Measurements from ENCODE around the gene PCSK6. TPM values are rescaled to one million over a fixed set of nuclear protein-coding genes. Genes with fewer than 3 reads are reported as not detected.

The PCSK6 gene
- total and polyA plus RNA-seq, 8 donors: 2.8 to 91.5 (median 17.8) TPM

- H3K9me3 ChIP-seq: no peaks in the 10 kb centered on the region
- intact Hi-C loops (cut with DNase I; ENCODE audit: low total_unique reads): no loop called here
- DNase-seq: no peak
- H3K27ac ChIP-seq: no peak overlapping the region
- H3K36me3 ChIP-seq: peaks cover 0 to 12% (median 2%) of the 10 kb centered on the region in 4 donors
- no peak overlapping the region for H3K4me3 ChIP-seq
- H3K4me1 ChIP-seq: peaks cover 6 to 30% (median 25%) of the 10 kb centered on the region in 4 donors
- TF ChIP-seq, protein P1, sequence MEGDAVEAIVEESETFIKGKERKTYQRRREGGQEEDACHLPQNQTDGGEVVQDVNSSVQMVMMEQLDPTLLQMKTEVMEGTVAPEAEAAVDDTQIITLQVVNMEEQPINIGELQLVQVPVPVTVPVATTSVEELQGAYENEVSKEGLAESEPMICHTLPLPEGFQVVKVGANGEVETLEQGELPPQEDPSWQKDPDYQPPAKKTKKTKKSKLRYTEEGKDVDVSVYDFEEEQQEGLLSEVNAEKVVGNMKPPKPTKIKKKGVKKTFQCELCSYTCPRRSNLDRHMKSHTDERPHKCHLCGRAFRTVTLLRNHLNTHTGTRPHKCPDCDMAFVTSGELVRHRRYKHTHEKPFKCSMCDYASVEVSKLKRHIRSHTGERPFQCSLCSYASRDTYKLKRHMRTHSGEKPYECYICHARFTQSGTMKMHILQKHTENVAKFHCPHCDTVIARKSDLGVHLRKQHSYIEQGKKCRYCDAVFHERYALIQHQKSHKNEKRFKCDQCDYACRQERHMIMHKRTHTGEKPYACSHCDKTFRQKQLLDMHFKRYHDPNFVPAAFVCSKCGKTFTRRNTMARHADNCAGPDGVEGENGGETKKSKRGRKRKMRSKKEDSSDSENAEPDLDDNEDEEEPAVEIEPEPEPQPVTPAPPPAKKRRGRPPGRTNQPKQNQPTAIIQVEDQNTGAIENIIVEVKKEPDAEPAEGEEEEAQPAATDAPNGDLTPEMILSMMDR (IDR thresholded peaks at IDR 0.05): no peak
- no peak for TF ChIP-seq POLR2AphosphoS5 (IDR thresholded peaks at IDR 0.05)
- 81 to 94% (median 88%) methylated on average over 6 to 7 of the region's 7 CpGs for WGBS, 5 donors
- H3K27me3 ChIP-seq: no peaks in the 10 kb centered on the region
Observed at GRCh38 chr15:101435761-101436160, 53.7 kb downstream of the PCSK6 start.

DNA sequence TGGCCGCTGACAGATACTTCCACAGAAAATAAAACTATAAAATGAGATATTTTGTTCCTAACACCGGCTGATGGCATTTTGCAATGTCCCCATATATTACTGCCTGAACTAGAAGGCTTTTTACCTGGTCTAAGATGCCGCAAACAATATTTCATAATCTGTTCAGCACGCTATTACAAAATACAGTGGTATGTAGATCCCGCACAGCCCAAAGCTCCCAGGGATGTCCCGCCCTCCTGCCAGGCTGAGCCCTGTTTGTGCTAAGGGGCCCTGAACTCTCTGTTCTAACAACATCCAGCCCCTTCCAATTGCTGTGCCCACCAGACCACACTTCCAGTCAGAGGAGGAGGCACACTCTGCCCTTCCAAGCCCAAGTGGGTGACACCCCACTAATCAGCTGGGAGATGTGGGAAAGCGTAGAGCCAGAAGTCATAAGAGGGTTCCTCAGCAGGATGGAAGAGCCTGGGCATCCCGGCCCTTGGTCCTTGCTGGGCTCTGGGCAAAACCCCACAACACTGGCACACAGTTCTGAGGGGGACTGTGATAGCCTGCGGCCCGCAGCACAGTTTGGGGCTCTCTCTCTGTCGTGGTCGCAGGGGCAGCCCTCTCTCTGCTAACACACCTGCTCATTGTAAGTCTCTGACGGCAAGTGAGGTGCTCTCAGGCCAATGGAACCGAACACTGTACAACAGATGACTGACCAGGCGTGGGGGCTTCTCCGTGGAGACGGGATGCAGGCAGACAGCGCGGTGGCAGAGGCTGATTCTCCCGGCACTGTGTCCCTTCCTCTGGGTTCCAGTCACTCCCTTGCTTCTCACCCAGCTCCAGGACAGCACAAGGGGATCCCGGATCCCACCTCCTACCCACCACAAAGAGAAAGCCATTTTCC, 55.2 kb downstream of the PCSK6 start:
- peak in 1 of 2 donors; percentile 16 for DNase-seq
- TF ChIP-seq POLR2A (IDR thresholded peaks at IDR 0.05): no peak
- TF ChIP-seq EP300 (IDR thresholded peaks at IDR 0.05): no peak
- TF ChIP-seq, protein P1 (IDR thresholded peaks at IDR 0.05): no peak
- no peak for TF ChIP-seq POLR2AphosphoS5 (IDR thresholded peaks at IDR 0.05)
- intact Hi-C loops (cut with DNase I; ENCODE audit: low total_unique reads): no loop called here
- Histone ChIP-seq H3K27ac (no peak overlapping the region), H3K36me3 (peaks cover 0 to 17% (median 6%) of the 10 kb centered on the region in 4 donors), H3K4me3 (no peak overlapping the region), H3K27me3 (no peaks in the 10 kb centered on the region), H3K4me1 (peaks cover 0 to 16% (median 12%) of the 10 kb centered on the region in 4 donors), H3K9me3 (no peaks in the 10 kb centered on the region)
- WGBS, 5 donors: 85 to 92% (median 91%) methylated on average over 14 to 21 of the region's 21 CpGs

GRCh38 chr15:101433396-101433795, 56.1 kb downstream of the PCSK6 start:
- Histone ChIP-seq H3K27me3 (no peaks in the 10 kb centered on the region), H3K4me3 (no peak overlapping the region), H3K4me1 (peaks cover 0 to 9% (median 3%) of the 10 kb centered on the region in 4 donors), H3K27ac (no peak overlapping the region), H3K36me3 (peaks cover 0 to 24% (median 7%) of the 10 kb centered on the region in 4 donors), H3K9me3 (no peaks in the 10 kb centered on the region)
- peak in 1 of 2 donors; percentile 20 for DNase-seq
- WGBS, 5 donors: 63 to 75% (median 67%) methylated on average over 7 of the region's 7 CpGs
- intact Hi-C loops (cut with DNase I; ENCODE audit: low total_unique reads): no loop called here
- TF ChIP-seq, protein P1 (IDR thresholded peaks at IDR 0.05): no peak
- TF ChIP-seq EP300 (IDR thresholded peaks at IDR 0.05) (no peak), POLR2A (IDR thresholded peaks at IDR 0.05) (no peak), POLR2AphosphoS5 (IDR thresholded peaks at IDR 0.05) (no peak)

DNA sequence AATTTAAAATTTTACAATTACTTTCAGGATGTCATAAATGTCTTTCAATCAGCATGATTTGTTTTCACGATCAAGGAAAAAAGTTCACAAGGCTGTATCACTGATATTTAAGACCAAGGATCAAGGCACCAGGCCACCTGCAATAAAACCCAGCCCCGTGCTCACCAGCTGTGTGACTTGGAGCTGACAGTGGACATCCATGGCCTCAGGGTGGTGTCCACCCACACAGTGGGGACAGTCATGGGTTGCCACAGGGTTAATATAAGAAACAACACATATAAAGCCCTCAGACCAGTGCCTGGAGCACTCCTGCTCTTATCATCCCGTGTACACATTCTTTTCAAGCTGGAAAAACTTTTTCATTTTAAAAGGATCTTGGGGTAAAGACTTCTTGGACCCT, 56.5 kb downstream of the PCSK6 start:
- intact Hi-C loops (cut with DNase I; ENCODE audit: low total_unique reads): no loop called here
- no peak overlapping the region for H3K27ac ChIP-seq
- H3K4me3 ChIP-seq: no peak overlapping the region

More for the DNA sequence above, 56.5 kb downstream of the PCSK6 start:
- DNase-seq: no peak
- TF ChIP-seq EP300 (IDR thresholded peaks at IDR 0.05) (no peak), POLR2AphosphoS5 (IDR thresholded peaks at IDR 0.05) (no peak), POLR2A (IDR thresholded peaks at IDR 0.05) (no peak)
- TF ChIP-seq, protein P1 (IDR thresholded peaks at IDR 0.05): no peak
- peaks cover 0 to 9% (median 2%) of the 10 kb centered on the region in 4 donors for H3K4me1 ChIP-seq
- H3K9me3 ChIP-seq: no peaks in the 10 kb centered on the region
- peaks cover 0 to 28% (median 7%) of the 10 kb centered on the region in 4 donors for H3K36me3 ChIP-seq
- no peaks in the 10 kb centered on the region for H3K27me3 ChIP-seq
- 28 to 62% (median 50%) methylated on average over 3 of the region's 3 CpGs for WGBS, 5 donors

Measured in stomach (tissue), 9 donors.